ENCODE results near the gene TMEM179.
A peak's percentile ranks its signal among the peaks of the same experiment; 100 is the strongest.
"Not testable (repeated sequence)": the region's sequence is repeated elsewhere in the genome, so short reads cannot be mapped to it uniquely, and the experiment has no call there.

The TMEM179 gene

DNA sequence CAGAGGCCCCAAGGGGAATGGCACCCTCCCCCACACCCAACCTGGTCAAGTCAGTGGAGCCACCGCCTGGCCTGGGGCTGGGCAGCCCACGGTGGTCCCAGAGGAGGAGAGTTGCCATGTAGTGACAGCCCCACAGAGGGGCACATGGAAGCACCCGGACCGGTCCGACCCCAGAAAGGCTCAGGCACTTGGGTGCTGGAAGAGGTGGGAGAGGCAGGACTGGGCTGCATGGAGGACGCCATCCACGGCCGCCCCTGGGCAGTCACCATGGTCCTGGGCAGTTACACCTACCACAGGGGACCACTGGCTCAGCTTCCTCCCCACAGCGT, 37.9 kb upstream of the TMEM179 start:
- Histone ChIP-seq H3K9me3 (no peaks in the 10 kb centered on the region), H3K4me1 (no peaks in the 10 kb centered on the region), H3K36me3 (replicated peaks) (no peaks in the 10 kb centered on the region), H3K27me3 (ENCODE audit: low read depth) (peaks cover 17% of the 10 kb centered on the region), H3K4me3 (no peak overlapping the region)
- in situ Hi-C loops (cut with MboI; ENCODE audit: low sequenced_read_pairs) = loop anchor here (5.0 kb wide), 1 partner anchor 565 kb away; no protein-coding TSS in a partner anchor
- DNase-seq (ENCODE audit: low spot score in 2 of 2) = no peak

DNA sequence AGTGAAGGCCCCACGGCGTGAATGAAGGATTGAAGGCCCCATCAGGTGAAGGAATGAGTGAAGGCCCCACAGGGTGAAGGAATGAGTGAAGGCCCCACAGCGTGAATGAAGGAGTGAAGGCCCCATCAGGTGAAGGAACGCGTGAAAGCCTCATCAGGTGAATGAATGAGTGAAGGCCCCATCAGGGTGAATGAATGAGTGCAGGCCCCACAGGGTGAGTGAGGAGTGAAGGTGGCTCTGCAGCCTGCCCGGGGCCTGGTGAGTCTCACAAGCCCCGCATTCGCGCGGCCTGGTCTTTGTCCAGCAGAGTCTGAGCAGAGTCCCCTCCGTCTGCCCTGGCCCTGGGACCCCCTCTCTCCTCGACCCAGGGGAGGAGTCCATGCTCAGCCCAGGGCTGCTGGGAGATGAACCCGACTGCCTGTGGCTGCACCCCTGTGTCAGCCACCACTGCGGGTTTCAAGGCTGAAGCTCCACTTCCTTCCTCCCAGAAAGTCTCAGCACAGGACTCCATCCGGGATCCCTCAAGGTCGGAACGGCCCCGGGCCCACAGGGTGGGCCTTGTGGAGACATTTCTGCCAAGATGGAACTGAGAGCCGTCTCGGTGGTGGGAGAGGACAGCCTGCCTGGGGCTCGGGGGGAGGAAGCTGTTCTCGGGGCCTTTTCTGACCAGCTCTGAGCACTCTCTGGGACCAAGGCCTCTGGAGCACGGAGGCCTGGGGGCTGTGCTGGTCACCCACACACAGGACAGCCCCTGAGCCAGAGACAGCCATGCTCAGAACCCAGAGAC, 37.4 kb upstream of the TMEM179 start:
- Histone ChIP-seq H3K4me1 (no peaks in the 10 kb centered on the region), H3K9me3 (no peaks in the 10 kb centered on the region), H3K27me3 (ENCODE audit: low read depth) (peaks cover 19% of the 10 kb centered on the region), H3K36me3 (replicated peaks) (no peaks in the 10 kb centered on the region), H3K4me3 (no peak overlapping the region)
- in situ Hi-C loops (cut with MboI; ENCODE audit: low sequenced_read_pairs) = loop anchor here (5.0 kb wide), 1 partner anchor 565 kb away; no protein-coding TSS in a partner anchor
- no peak for DNase-seq (ENCODE audit: low spot score in 2 of 2)

DNA sequence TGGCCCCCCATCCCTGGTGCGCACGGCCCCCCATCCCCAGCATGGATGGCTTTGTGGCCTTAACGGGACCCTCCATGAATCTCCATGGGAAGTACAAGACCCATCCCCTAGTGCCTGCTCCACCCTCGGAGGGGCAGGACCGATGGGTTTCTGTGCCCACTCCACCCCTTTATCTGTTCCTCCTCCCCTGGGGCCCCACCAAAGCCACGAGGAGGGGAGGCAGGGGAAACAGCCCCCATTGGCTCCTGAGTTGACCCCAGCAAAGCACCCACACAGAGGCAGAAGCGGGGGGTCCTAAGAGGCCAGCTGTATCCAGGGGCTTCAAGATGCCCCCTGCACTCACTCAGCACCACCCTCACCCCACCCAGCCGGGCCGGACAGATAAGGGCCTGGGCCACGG, 36.1 kb upstream of the TMEM179 start:
- Histone ChIP-seq H3K27me3 (ENCODE audit: low read depth) (peaks cover 19% of the 10 kb centered on the region), H3K4me1 (no peaks in the 10 kb centered on the region), H3K36me3 (replicated peaks) (no peaks in the 10 kb centered on the region), H3K9me3 (no peaks in the 10 kb centered on the region), H3K4me3 (no peak overlapping the region)
- in situ Hi-C loops (cut with MboI; ENCODE audit: low sequenced_read_pairs) = loop anchor here (5.0 kb wide), 1 partner anchor 563 kb away; no protein-coding TSS in a partner anchor
- no peak for DNase-seq (ENCODE audit: low spot score in 2 of 2)

DNA sequence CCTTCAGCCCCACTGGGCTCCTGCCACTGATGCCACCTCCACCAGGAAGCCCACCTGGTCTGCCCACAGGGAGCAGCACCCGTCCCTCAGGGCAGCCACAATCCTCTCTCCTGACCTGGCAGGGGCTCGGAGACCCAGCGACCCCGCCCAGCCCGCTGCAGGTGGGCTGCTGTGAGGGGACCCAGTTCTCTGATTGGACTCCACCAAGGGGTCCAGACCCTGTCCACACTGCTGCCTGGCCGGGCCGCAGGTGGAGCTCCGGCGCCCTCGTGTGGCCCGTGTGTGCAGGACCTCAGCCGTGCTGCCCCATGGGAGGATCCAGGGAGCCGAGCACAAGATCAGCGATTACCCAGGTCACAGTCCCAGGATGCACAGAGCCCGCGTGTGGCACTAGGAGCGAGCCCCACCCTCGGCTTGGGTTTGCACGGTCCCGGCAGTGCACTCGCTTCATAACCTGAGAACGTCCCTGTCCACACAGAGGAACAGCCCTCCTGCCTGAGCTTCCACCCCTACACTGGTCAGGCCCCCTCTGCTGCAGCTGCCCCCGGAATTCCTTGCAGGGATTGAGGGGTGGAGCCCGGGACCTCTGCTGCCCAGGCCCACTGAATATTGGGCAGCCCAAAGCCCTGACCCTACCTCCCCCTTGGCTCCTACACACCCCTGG, 35.4 kb upstream of the TMEM179 start:
- Histone ChIP-seq H3K9me3 (no peaks in the 10 kb centered on the region), H3K4me3 (no peak overlapping the region), H3K4me1 (no peaks in the 10 kb centered on the region), H3K27me3 (ENCODE audit: low read depth) (peaks cover 19% of the 10 kb centered on the region), H3K36me3 (replicated peaks) (no peaks in the 10 kb centered on the region)
- in situ Hi-C loops (cut with MboI; ENCODE audit: low sequenced_read_pairs) = loop anchor here (5.0 kb wide), 1 partner anchor 563 kb away; no protein-coding TSS in a partner anchor
- DNase-seq (ENCODE audit: low spot score in 2 of 2) = peak; percentile 63 to 85

DNA sequence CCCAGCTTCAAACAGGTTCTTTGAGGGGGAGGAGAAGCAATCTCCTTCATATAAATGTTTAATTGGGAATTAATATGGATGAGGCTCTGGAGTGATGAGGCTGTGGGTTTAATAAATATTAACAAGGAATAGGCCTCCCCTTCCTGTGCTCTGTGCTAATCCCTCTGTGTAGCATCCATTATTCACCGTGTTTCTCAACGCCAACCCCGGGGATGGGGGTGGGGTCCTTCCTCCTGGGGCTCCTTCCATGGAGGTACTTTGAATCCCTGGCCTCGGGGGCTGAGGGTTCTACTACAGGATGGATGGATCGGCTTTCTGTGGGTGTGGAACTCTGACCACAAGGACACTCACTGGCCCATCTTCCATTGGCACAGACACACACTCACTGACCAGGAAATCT, 34.9 kb upstream of the TMEM179 start:
- Histone ChIP-seq H3K4me1 (no peaks in the 10 kb centered on the region), H3K36me3 (replicated peaks) (no peaks in the 10 kb centered on the region), H3K27me3 (ENCODE audit: low read depth) (peaks cover 19% of the 10 kb centered on the region), H3K9me3 (no peaks in the 10 kb centered on the region), H3K4me3 (no peak overlapping the region)
- no peak for DNase-seq (ENCODE audit: low spot score in 2 of 2)
- in situ Hi-C loops (cut with MboI; ENCODE audit: low sequenced_read_pairs) = no loop called here

DNA sequence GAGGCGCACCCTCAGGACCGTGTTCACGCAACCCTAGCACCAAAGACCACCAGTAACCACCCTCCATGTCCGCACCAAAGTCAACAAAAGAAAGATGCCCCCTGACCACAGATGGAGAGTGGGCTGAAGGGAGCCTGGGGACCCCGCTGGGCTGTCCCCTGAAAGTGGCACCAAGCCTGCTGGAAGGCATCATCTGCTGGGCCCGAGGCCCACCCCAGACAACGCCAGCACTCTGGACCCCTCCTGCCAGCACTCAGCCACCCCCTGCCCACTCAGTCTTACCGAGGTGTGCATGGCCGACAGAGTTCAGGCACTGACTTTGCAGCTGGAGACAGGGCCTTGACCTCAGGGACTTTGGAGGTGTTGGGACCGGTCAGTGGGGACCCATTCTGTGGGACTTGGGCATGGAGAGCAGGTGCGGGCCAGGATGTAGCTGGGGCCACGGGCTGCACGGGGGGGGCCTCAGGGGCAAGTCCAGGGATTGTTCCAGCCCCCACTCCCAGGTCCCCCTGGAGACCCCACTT, 34.4 kb upstream of the TMEM179 start:
- H3K4me1 ChIP-seq = no peaks in the 10 kb centered on the region
- DNase-seq (ENCODE audit: low spot score in 2 of 2) = no peak
- H3K9me3 ChIP-seq = no peaks in the 10 kb centered on the region
- H3K36me3 ChIP-seq (replicated peaks) = no peaks in the 10 kb centered on the region
- H3K27me3 ChIP-seq (ENCODE audit: low read depth) = peaks cover 19% of the 10 kb centered on the region
- in situ Hi-C loops (cut with MboI; ENCODE audit: low sequenced_read_pairs) = no loop called here
- no peak overlapping the region for H3K4me3 ChIP-seq

DNA sequence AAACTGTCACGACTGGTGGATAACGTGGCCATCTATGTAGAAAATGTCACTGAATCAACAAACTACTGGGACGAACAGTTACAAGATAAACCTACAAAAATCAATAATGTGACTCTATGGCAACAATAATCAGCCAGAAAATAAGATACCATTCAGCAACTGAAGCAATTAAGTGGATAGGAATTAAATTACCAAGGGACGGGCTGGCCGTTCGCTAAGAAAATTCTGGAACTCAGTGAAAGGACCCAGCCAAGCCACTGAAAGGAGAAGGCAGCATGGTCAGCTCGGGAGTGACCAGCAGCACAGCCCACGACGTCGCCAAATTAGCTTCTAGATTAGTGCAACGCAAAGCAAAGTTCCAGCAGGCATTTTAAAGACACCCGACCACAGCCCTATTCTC, 33.6 kb upstream of the TMEM179 start:
- H3K4me3 ChIP-seq = no peak overlapping the region
- H3K27me3 ChIP-seq (ENCODE audit: low read depth) = peaks cover 19% of the 10 kb centered on the region
- in situ Hi-C loops (cut with MboI; ENCODE audit: low sequenced_read_pairs) = no loop called here
- no peaks in the 10 kb centered on the region for H3K4me1 ChIP-seq
- DNase-seq (ENCODE audit: low spot score in 2 of 2) = no peak
- H3K9me3 ChIP-seq = no peaks in the 10 kb centered on the region
- H3K36me3 ChIP-seq (replicated peaks) = no peaks in the 10 kb centered on the region

DNA sequence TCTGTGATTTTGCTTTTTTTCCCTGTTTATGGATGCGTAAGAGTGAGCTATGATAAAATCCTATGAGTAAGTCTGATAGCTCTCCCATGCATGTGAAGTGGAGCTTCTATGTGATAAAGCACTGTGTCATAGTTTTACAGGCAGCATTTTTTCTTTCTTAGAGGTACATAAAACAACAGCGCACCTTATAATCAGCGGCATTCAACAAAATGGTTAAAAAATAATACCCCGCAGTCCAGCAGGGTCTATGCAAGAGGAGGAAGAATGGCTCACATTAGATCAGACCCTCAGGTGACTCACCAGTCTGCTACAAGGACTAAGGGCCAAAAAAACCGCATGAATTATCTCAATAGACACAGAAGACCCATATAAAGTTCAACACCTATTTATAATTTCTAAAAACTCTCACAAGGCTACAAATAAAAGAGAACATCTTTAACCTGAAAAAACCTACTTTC, 33.0 kb upstream of the TMEM179 start:
- DNase-seq (ENCODE audit: low spot score in 2 of 2) = no peak
- in situ Hi-C loops (cut with MboI; ENCODE audit: low sequenced_read_pairs) = no loop called here

DNA sequence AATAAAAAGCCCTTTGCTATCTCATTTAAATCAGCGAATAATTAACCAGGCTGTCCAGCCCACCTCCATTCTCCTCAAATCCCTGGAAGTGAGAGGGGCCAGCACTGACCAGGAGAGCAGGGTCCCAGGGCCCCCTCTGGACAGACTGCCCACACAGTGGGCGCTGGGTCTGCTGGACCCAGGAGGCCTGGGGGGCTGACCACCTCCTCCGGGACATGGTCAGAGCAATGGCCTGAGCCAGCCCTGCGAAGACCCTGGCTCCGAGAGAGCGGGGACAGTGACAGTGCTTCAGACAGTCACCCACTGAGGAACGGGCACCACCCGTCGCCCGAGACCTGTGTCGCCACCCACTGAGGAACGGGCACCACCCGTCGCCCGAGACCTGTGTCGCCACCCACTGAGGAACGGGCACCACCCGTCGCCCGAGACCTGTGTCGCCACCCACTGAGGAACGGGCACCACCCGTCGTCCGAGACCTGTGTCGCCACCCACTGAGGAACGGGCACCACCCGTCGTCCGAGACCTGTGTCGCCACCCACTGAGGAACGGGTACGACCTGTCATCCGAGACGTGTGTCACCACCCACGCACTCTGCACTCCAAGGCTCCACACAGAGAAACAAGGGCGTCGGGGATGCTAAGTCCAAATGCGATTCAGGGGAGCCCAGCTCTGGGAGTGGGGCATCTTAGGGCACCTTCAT, 32.4 kb upstream of the TMEM179 start:
- peaks cover 19% of the 10 kb centered on the region for H3K27me3 ChIP-seq (ENCODE audit: low read depth)
- DNase-seq (ENCODE audit: low spot score in 2 of 2); H3K4me3 ChIP-seq; H3K4me1 ChIP-seq; H3K36me3 ChIP-seq (replicated peaks); H3K9me3 ChIP-seq; in situ Hi-C loops (cut with MboI; ENCODE audit: low sequenced_read_pairs): not testable (repeated sequence)

More for the DNA sequence above, 33.0 kb upstream of the TMEM179 start:
- Histone ChIP-seq H3K36me3 (replicated peaks) (no peaks in the 10 kb centered on the region), H3K4me1 (no peaks in the 10 kb centered on the region), H3K27me3 (ENCODE audit: low read depth) (peaks cover 19% of the 10 kb centered on the region), H3K4me3 (no peak overlapping the region), H3K9me3 (no peaks in the 10 kb centered on the region)

DNA sequence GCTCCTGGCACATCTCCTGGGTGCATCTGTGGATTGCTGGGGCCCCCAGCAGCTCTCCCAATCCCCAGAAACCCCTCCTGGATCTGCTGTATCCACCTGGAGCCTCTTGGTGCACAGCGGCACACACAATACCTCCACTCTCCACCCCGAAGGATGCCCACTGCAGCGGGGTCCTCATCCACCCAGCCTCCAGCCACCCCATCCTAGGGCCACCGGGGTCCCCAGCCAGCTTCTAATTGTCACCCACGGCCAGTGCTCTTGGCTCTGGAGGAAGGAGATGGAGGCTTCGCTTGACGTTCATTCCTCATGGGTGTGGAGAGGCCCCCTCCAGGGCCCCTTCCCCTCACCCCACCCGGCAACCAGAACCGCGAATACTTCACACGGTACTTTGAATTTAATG, 31.6 kb upstream of the TMEM179 start:
- DNase-seq (ENCODE audit: low spot score in 2 of 2) = no peak
- Histone ChIP-seq H3K27me3 (ENCODE audit: low read depth) (peaks cover 19% of the 10 kb centered on the region), H3K4me1 (no peaks in the 10 kb centered on the region), H3K36me3 (replicated peaks) (no peaks in the 10 kb centered on the region), H3K4me3 (no peak overlapping the region), H3K9me3 (no peaks in the 10 kb centered on the region)
- in situ Hi-C loops (cut with MboI; ENCODE audit: low sequenced_read_pairs) = no loop called here

DNA sequence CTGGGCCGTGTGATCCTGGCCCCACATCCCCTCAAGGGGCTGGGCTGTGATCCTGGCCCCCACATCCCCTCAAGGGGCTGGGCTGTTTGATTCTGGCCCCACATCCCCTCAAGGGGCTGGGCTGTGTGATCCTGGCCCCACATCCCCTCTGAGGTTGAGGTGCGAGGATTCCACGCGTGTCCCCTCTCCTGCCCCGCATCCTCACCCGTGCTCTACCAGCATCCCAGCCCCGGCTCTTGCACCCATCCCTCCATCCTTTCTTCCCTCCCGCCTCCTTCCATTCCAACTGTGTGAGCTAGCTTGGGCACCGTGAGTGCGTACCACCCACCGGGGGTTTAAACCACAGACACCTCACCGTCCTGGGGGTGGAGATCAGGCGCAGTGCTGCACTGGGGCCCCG, 31.1 kb upstream of the TMEM179 start:
- Histone ChIP-seq H3K4me1 (no peaks in the 10 kb centered on the region), H3K9me3 (no peaks in the 10 kb centered on the region), H3K36me3 (replicated peaks) (no peaks in the 10 kb centered on the region), H3K27me3 (ENCODE audit: low read depth) (peaks cover 20% of the 10 kb centered on the region), H3K4me3 (no peak overlapping the region)
- in situ Hi-C loops (cut with MboI; ENCODE audit: low sequenced_read_pairs) = no loop called here
- no peak for DNase-seq (ENCODE audit: low spot score in 2 of 2)

DNA sequence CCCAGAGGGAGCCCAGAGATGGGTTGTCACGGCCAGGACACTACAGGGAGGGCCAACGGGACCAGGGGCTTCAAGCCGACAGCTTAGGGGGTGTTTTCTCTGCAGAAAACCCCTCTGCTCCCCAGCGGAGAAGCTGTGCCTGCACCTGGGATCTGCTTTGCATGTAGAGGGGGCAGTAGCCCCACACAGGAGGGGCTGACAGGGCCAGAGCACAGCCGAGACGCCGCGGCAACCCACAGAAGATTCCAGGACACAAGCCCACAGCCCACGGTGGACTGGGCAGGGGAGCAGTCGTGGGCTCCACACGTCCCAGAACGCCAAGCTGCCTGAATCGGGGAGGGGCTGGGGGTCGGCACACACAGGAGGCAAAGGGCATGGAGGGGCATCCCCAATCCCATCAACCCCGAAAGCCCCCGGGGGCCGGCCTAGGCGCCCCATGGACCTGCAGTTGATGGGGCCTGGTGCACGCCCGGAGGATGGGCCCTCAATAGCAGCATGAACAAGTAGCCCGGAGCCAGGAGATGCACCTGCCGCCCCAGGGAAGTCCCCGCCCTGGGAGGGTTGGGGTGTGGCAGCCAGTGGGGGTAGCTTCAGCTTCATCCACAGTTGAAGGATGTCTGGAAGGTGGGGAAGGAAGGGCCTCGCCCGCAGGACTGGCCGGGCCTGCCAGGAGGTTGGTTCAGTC, 30.5 kb upstream of the TMEM179 start:
- in situ Hi-C loops (cut with MboI; ENCODE audit: low sequenced_read_pairs) = no loop called here
- Histone ChIP-seq H3K4me1 (no peaks in the 10 kb centered on the region), H3K4me3 (no peak overlapping the region), H3K9me3 (no peaks in the 10 kb centered on the region), H3K36me3 (replicated peaks) (no peaks in the 10 kb centered on the region), H3K27me3 (ENCODE audit: low read depth) (peaks cover 22% of the 10 kb centered on the region)
- no peak for DNase-seq (ENCODE audit: low spot score in 2 of 2)

DNA sequence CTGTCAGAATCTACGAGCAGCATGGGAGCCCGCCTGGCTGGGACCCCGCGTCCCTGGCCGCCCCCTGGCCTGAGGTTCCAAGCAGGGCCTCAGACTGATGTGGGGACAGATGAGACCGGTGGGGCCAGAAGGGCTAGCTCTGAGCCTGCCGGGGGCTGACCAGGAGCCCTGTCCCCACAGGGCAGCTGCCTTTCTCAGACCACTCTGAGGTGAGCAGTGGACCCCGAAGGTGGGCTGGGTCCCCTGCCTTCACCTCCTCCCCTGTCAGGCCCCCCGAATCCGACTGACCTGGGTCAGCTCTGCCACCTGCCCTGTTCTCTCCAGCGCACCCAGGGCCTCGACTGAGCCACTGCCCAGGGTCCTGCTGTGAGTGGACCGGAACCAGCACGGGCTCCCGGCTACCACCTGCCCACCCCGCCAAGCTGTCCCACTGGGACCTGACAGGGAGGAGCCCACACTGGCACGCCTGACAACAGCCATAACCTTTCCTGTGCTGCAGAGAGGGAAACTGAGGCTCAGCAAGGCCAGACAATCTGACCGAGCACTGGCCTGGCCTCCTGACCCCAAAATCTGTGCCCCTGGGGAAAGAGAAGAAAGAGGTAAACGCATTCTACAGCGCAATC, 29.7 kb upstream of the TMEM179 start:
- in situ Hi-C loops (cut with MboI; ENCODE audit: low sequenced_read_pairs) = no loop called here
- H3K36me3 ChIP-seq (replicated peaks) = no peaks in the 10 kb centered on the region
- H3K9me3 ChIP-seq = no peaks in the 10 kb centered on the region; the same call in 1 of the 2 replicates
- no peak overlapping the region for H3K4me3 ChIP-seq
- peaks cover 20% of the 10 kb centered on the region for H3K27me3 ChIP-seq (ENCODE audit: low read depth)
- no peaks in the 10 kb centered on the region for H3K4me1 ChIP-seq
- no peak for DNase-seq (ENCODE audit: low spot score in 2 of 2)

All from HAP-1 (cell line).